ENCODE measurements around the gene WWC1. TPM values are rescaled to one million over a fixed set of nuclear protein-coding genes. Genes with fewer than 3 reads are reported as not detected.

Gene WWC1
- total RNA-seq, 1 donor from 2014 or later = 118 TPM

- no peak for TF ChIP-seq CTCF (IDR thresholded peaks at IDR 0.05; ENCODE audit: insufficient read depth, low read length, poor library complexity, severe bottlenecking)
- H3K36me3 ChIP-seq (ENCODE audit: control insufficient read depth, insufficient read depth, low read length) = no peaks in the 10 kb centered on the region
- DNase-seq (ENCODE audit: low read depth) = no peak
- no peak overlapping the region for H3K4me3 ChIP-seq (ENCODE audit: low read depth, low read length)
- H3K27me3 ChIP-seq (ENCODE audit: control insufficient read depth, insufficient read depth, low read length) = no peaks in the 10 kb centered on the region
Observed at GRCh38 chr5:168260353-168261226, 30.9 kb upstream of the WWC1 start.

DNA sequence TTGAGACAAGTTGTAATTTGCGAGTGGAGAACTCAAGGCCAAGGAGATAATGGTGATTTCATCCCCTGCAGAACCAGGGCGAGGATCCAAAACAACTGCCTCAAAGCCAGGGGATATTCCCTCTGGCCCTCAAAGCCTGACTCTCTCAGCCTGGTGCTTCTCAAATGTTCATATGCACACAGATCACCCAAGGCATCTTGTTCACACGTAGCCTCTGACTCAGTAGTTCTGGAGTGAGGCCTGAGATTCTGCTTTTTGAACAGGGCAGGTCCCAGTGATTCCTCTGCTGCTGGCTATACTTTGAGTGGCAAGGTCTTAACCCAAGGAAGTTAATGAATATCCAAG is 30.2 kb upstream of the WWC1 start:
- no peak overlapping the region for H3K4me3 ChIP-seq (ENCODE audit: low read depth, low read length)
- DNase-seq (ENCODE audit: low read depth) = no peak
- H3K36me3 ChIP-seq (ENCODE audit: control insufficient read depth, insufficient read depth, low read length) = no peaks in the 10 kb centered on the region
- H3K27me3 ChIP-seq (ENCODE audit: control insufficient read depth, insufficient read depth, low read length) = no peaks in the 10 kb centered on the region
- no peak for TF ChIP-seq CTCF (IDR thresholded peaks at IDR 0.05; ENCODE audit: insufficient read depth, low read length, poor library complexity, severe bottlenecking)

DNA sequence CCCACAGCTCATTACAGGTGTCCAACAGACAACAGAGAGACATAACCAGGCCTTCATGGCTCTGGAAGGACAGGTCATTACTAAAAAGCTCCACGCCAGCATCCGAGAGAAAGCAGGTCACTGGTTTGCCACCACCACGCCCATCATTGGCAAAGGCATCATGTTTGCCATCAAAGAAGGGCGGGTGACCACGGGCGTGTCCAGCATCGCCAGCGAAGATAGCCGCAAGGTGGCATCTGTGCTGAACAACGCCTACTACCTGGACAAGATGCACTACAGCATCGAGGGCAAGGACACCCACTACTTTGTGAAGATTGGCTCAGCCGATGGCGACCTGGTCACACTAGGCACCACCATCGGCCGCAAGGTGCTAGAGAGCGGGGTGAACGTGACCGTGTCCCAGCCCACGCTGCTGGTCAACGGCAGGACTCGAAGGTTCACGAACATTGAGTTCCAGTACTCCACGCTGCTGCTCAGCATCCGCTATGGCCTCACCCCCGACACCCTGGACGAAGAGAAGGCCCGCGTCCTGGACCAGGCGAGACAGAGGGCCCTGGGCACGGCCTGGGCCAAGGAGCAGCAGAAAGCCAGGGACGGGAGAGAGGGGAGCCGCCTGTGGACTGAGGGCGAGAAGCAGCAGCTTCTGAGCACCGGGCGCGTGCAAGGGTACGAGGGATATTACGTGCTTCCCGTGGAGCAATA is 29.3 kb upstream of the WWC1 start:
- no peak for TF ChIP-seq CTCF (IDR thresholded peaks at IDR 0.05; ENCODE audit: insufficient read depth, low read length, poor library complexity, severe bottlenecking)
- DNase-seq (ENCODE audit: low read depth) = no peak
- Histone ChIP-seq H3K36me3 (ENCODE audit: control insufficient read depth, insufficient read depth, low read length) (no peaks in the 10 kb centered on the region), H3K27me3 (ENCODE audit: control insufficient read depth, insufficient read depth, low read length) (no peaks in the 10 kb centered on the region), H3K4me3 (ENCODE audit: low read depth, low read length) (no peak overlapping the region)

DNA sequence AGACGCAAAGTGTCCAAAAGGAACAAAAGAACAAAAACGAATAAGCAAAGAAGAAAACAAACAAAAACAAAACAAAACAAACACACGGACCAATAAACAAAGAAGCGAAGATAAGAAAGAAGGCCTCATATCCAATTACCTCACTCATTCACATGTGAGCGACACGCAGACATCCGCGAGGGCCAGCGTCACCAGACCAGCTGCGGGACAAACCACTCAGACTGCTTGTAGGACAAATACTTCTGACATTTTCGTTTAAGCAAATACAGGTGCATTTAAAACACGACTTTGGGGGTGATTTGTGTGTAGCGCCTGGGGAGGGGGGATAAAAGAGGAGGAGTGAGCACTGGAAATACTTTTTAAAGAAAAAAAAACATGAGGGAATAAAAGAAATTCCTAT is 28.3 kb upstream of the WWC1 start:
- no peak for DNase-seq (ENCODE audit: low read depth)
- TF ChIP-seq CTCF (IDR thresholded peaks at IDR 0.05; ENCODE audit: insufficient read depth, low read length, poor library complexity, severe bottlenecking) = no peak
- Histone ChIP-seq H3K36me3 (ENCODE audit: control insufficient read depth, insufficient read depth, low read length) (no peaks in the 10 kb centered on the region), H3K27me3 (ENCODE audit: control insufficient read depth, insufficient read depth, low read length) (no peaks in the 10 kb centered on the region), H3K4me3 (ENCODE audit: low read depth, low read length) (no peak overlapping the region)

- no peak for TF ChIP-seq CTCF (IDR thresholded peaks at IDR 0.05; ENCODE audit: insufficient read depth, low read length, poor library complexity, severe bottlenecking)
- no peak for DNase-seq (ENCODE audit: low read depth)
- no peaks in the 10 kb centered on the region for H3K36me3 ChIP-seq (ENCODE audit: control insufficient read depth, insufficient read depth, low read length)
Observed at GRCh38 chr5:168266016-168266415, 25.4 kb upstream of the WWC1 start.

More at GRCh38 chr5:168266016-168266415, 25.4 kb upstream of the WWC1 start:
- no peak overlapping the region for H3K4me3 ChIP-seq (ENCODE audit: low read depth, low read length)
- no peaks in the 10 kb centered on the region for H3K27me3 ChIP-seq (ENCODE audit: control insufficient read depth, insufficient read depth, low read length)
